Tibial artery (tissue), 4 donors: ENCODE measurements around the gene SP6.

ENCODE experiments used
- DNase-seq, 2 donors: peaks; one replicate each; pipeline ENCODE4 v3.0.0-alpha.2; 2019
- H3K27ac ChIP-seq, 2 donors: fragments of 200-600 bp; sonication (generic) in 1 of 2; 1 replicate in 1 of 2; 2 replicates in 1 of 2; pipeline ENCODE4 v1.5.1; 2018 to 2019; ENCODE audit warnings: mild to moderate bottlenecking in 1 of 2
- H3K27me3 ChIP-seq, 2 donors: fragments of 200-600 bp; sonication (generic) in 1 of 2; one replicate each; pipeline versions ENCODE4 v1.5.1 to v1.6.0; 2016 to 2019
- H3K36me3 ChIP-seq, 3 donors: fragments of 200-600 bp; sonication (generic) in 2 of 3; one replicate each; pipeline ENCODE4 v1.5.1; 2016 to 2019; ENCODE audit warnings: mild to moderate bottlenecking in 2 of 3
- H3K4me1 ChIP-seq, 4 donors: fragments of 200-600 bp; sonication (generic) in 2 of 4; 1 replicate in 3 of 4; 2 replicates in 1 of 4; pipeline ENCODE4 v1.5.1; 2016 to 2019
- H3K4me3 ChIP-seq, 2 donors: fragments of 200-600 bp; sonication (generic) in 1 of 2; 1 replicate in 1 of 2; 2 replicates in 1 of 2; pipeline ENCODE4 v1.5.1; 2018 to 2019; ENCODE audit warnings: mild to moderate bottlenecking in 2 of 2
- H3K9me3 ChIP-seq, 3 donors: fragments of 200-600 bp; sonication (generic) in 1 of 3; one replicate each; pipeline ENCODE4 v1.5.1; 2016 to 2019
- CTCF ChIP-seq, 2 experiments: fragments of 200-600 bp in 1 of 2; fragments of 450-650 bp in 1 of 2; IDR thresholded peaks; one replicate each; pipeline ENCODE4 v1.5.1; 2017 to 2019; ENCODE audit warnings: antibody characterized with exemption in 2 of 2, mild to moderate bottlenecking in 1 of 2, moderate library complexity in 1 of 2
- intact Hi-C: fragments of 100-400 bp; cut with DNase I; formaldehyde crosslinking; loops from one replicate; pipeline ENCODE4 v1.15.0; 2023; ENCODE audit warnings: low total_unique reads

Gene SP6

GRCh38 chr17:47819475-47819874 is 31.5 kb downstream of the SP6 start:
- intact Hi-C loops = no loop called here

DNA sequence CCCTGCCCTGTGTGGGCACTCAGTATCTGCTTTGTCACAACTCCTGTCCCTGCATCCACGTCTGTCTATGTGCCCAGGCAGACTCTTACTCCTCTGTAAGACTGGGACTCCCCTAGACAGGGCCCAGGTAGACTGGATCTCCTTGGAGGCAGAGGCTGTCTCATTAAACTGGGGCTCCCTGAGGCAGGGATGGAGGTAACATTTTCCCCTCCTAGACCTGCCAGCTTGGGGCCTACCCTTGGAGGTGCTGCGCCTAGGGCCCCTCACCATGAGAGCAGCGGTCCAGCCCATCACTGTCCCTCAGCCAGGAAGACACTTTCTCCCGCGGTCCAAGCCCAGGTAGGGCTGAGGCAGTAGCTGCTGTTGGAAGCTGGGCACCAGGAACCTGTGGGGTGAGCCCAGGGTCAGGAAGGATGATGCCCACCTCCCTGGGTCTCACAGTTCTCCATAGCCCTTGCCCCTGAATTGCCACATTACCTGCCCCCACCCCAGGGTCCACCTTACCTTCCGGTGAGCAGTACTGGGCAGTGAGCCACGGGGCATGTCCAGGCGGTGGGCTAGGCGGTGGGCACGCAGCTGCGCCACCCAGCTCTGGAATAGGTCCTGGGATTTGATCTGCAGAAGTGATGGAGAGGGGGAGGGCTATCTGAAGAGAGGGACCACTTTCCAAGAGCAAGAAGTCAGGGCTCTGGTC is 32.8 kb downstream of the SP6 start:
- peaks cover 15 to 68% (median 59%) of the 10 kb centered on the region in 3 donors for H3K36me3 ChIP-seq

More at GRCh38 chr17:47819475-47819874, 31.5 kb downstream of the SP6 start:
- no peak for TF ChIP-seq CTCF (IDR thresholded peaks at IDR 0.05)
- Histone ChIP-seq H3K27ac (no peak overlapping the region), H3K9me3 (no peaks in the 10 kb centered on the region), H3K27me3 (no peaks in the 10 kb centered on the region), H3K4me1 (peaks cover 6 to 27% (median 16%) of the 10 kb centered on the region in 4 donors), H3K4me3 (no peak overlapping the region), H3K36me3 (peaks cover 23 to 68% (median 60%) of the 10 kb centered on the region in 3 donors)
- DNase-seq = no peak

DNA sequence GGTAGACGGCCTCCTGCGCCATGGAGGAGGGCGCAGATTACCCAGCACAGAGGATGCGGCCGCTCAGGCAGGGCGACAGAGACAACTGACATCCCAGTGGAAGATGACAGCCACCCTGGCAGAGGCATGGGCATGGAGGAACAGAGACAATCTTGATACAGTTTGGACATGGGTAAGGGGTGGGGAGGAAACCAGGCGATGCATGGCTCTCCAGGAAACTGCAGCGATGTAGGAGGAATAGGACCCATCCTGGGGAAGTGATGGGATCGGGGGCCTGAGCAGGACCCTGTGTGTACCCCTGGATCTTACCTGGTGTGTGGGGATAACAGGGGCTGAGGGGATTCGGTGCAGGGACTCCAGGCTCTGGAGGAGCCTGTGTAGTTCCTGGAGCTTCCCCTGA is 34.0 kb downstream of the SP6 start:
- no peak overlapping the region for H3K27ac ChIP-seq
- no peak for DNase-seq
- H3K36me3 ChIP-seq = peaks cover 15 to 77% (median 67%) of the 10 kb centered on the region in 3 donors
- peaks cover 4 to 20% (median 11%) of the 10 kb centered on the region in 4 donors for H3K4me1 ChIP-seq
- no peaks in the 10 kb centered on the region for H3K9me3 ChIP-seq
- H3K27me3 ChIP-seq = no peaks in the 10 kb centered on the region
- no peak overlapping the region for H3K4me3 ChIP-seq
- TF ChIP-seq CTCF (IDR thresholded peaks at IDR 0.05) = no peak
- intact Hi-C loops = no loop called here

More for the DNA sequence above, 32.8 kb downstream of the SP6 start:
- no peak for TF ChIP-seq CTCF (IDR thresholded peaks at IDR 0.05)
- no peak overlapping the region for H3K27ac ChIP-seq
- intact Hi-C loops = no loop called here
- no peak for DNase-seq
- no peaks in the 10 kb centered on the region for H3K27me3 ChIP-seq
- no peaks in the 10 kb centered on the region for H3K9me3 ChIP-seq
- peaks cover 6 to 27% (median 16%) of the 10 kb centered on the region in 4 donors for H3K4me1 ChIP-seq
- H3K4me3 ChIP-seq = no peak overlapping the region

GRCh38 chr17:47816111-47816735 is 34.7 kb downstream of the SP6 start:
- H3K36me3 ChIP-seq = peaks cover 15 to 80% (median 67%) of the 10 kb centered on the region in 3 donors
- peaks cover 0 to 15% (median 7%) of the 10 kb centered on the region in 4 donors for H3K4me1 ChIP-seq
- DNase-seq = peak in 1 of 2 donors; percentile 43
- intact Hi-C loops = no loop called here
- no peak overlapping the region for H3K27ac ChIP-seq
- no peak overlapping the region for H3K4me3 ChIP-seq
- no peaks in the 10 kb centered on the region for H3K27me3 ChIP-seq
- no peak for TF ChIP-seq CTCF (IDR thresholded peaks at IDR 0.05)
- no peaks in the 10 kb centered on the region for H3K9me3 ChIP-seq

- no peak overlapping the region for H3K4me3 ChIP-seq
- H3K4me1 ChIP-seq = peaks cover 0 to 6% (median under 1%) of the 10 kb centered on the region in 4 donors
- intact Hi-C loops = no loop called here
Measured at GRCh38 chr17:47815106-47815918, 35.7 kb downstream of the SP6 start.

More at GRCh38 chr17:47815106-47815918, 35.7 kb downstream of the SP6 start:
- H3K36me3 ChIP-seq = peaks cover 15 to 84% (median 74%) of the 10 kb centered on the region in 3 donors
- H3K9me3 ChIP-seq = no peaks in the 10 kb centered on the region
- no peaks in the 10 kb centered on the region for H3K27me3 ChIP-seq
- no peak overlapping the region for H3K27ac ChIP-seq
- DNase-seq = peak in 1 of 2 donors; percentile 37
- no peak for TF ChIP-seq CTCF (IDR thresholded peaks at IDR 0.05)
